HCT116 (cell line): ENCODE measurements around the gene HGS. TPM values are rescaled to one million over a fixed set of nuclear protein-coding genes. Genes with fewer than 3 reads are reported as not detected.

Source experiments
- ATAC-seq: fragments of 200-7000 bp; cut with Tn5 transposase; 2 replicates; pipeline ENCODE4 v1.9.1; 2020; ENCODE audit warnings: mild to moderate bottlenecking, moderate library complexity
- BruUV-seq: library from RNA; stranded (reverse); fragments of 400-500 nt; replicated peaks from 2 replicates; lab custom pipeline; 2021; lab: Mats Ljungman, UMichigan
- CTCF ChIA-PET: fragments of 300-600 bp; sonication (Branson Sonifier 250); formaldehyde crosslinking; loops from one replicate; lab custom pipeline; 2021; ENCODE audit warnings: antibody characterized with exemption; lab: Charles Lee
- POLR2A ChIA-PET: fragments of 300-600, 350-600 bp; sonication (Branson Sonifier 250); formaldehyde crosslinking; loops from one replicate; lab custom pipeline; 2021; ENCODE audit warnings: antibody characterized with exemption; lab: Charles Lee
- RAD21 ChIA-PET, 2 experiments: fragments of 300-600 bp; sonication (Branson Sonifier 250); formaldehyde crosslinking; loops; one replicate each; lab custom pipeline; 2023; ENCODE audit warnings: low total read pairs in 2 of 2; ENCODE audit not compliant: uncharacterized antibody in 2 of 2, unreplicated experiment in 2 of 2, low non-redundant PET in 1 of 2; lab: Charles Lee
- DNase-seq: peaks from one replicate; pipeline ENCODE4 v3.0.0-alpha.2; 2010; ENCODE audit warnings: low read depth, low spot score
- H2AFZ ChIP-seq: fragments of 200-600 bp; shearing (Covaris generic), sonication (generic); 2 replicates; pipeline ENCODE4 v1.6.1; 2017; ENCODE audit warnings: low read depth, mixed run types, mixed read lengths, antibody characterized with exemption, low read length; ENCODE audit not compliant: poor library complexity, severe bottlenecking
- H3K27ac ChIP-seq: 2 replicates; pipeline ENCODE4 v1.5.1; 2012; ENCODE audit warnings: low read depth, low read length
- H3K27me3 ChIP-seq: fragments of 200-600 bp; sonication (generic); 2 replicates; pipeline ENCODE4 v1.6.1; 2016; ENCODE audit warnings: mixed run types, low read length, mixed read lengths; ENCODE audit not compliant: insufficient read depth
- H3K36me3 ChIP-seq, 2 experiments: fragments of 200-500 bp in 1 of 2; fragments of 200-600 bp in 1 of 2; sonication (Bioruptor generic) in 1 of 2; sonication (generic) in 1 of 2; 2 replicates each; pipeline versions ENCODE4 v1.5.1 to v1.6.1; 2014 to 2016; ENCODE audit warnings: low read length in 2 of 2, inconsistent platforms in 1 of 2, mixed read lengths in 1 of 2, mixed run types in 1 of 2; ENCODE audit not compliant: insufficient read depth in 2 of 2, control insufficient read depth in 1 of 2
- H3K4me1 ChIP-seq, 2 experiments: fragments of 200-600 bp in 1 of 2; sonication (generic) in 1 of 2; 2 replicates each; pipeline versions ENCODE4 v1.5.1 to v1.6.1; 2012 to 2017; ENCODE audit warnings: low read length in 2 of 2, inconsistent platforms in 1 of 2, mild to moderate bottlenecking in 1 of 2, mixed read lengths in 1 of 2, mixed run types in 1 of 2, moderate library complexity in 1 of 2; ENCODE audit not compliant: insufficient read depth in 2 of 2, control insufficient read depth in 1 of 2
- H3K4me2 ChIP-seq: fragments of 200-600 bp; sonication (generic); 2 replicates; pipeline ENCODE4 v1.6.1; 2017; ENCODE audit warnings: mixed run types, low read length, mixed read lengths
- H3K4me3 ChIP-seq, 2 experiments: fragments of 200-600 bp in 1 of 2; sonication (generic) in 1 of 2; replicated peaks in 1 of 2; 2 replicates each; pipeline ENCODE4 v1.5.1; 2011 to 2016; ENCODE audit warnings: low read length in 2 of 2, control low read depth in 1 of 2, low read depth in 1 of 2, mild to moderate bottlenecking in 1 of 2, mixed read lengths in 1 of 2, mixed run types in 1 of 2
- H3K79me2 ChIP-seq: fragments of 200-600 bp; sonication (generic); 2 replicates; pipeline ENCODE4 v1.6.1; 2017; ENCODE audit warnings: mild to moderate bottlenecking, mixed run types, low read length, moderate library complexity, mixed read lengths; ENCODE audit not compliant: insufficient read depth
- H3K9ac ChIP-seq: fragments of 200-600 bp; sonication (generic); 2 replicates; pipeline ENCODE4 v1.6.1; 2016; ENCODE audit warnings: low read length, mixed read lengths
- H3K9me2 ChIP-seq: fragments of 200-600 bp; sonication (generic), shearing (Covaris generic); 2 replicates; pipeline ENCODE4 v1.6.1; 2017; ENCODE audit warnings: mixed run types, mild to moderate bottlenecking, moderate library complexity; ENCODE audit not compliant: insufficient read depth
- H3K9me3 ChIP-seq, 2 experiments: fragments of 200-500 bp in 1 of 2; fragments of 200-600 bp in 1 of 2; sonication (Bioruptor generic) in 1 of 2; sonication (generic) in 1 of 2; 2 replicates each; pipeline ENCODE4 v1.6.1; 2014 to 2017; ENCODE audit warnings: low read length in 2 of 2, mixed read lengths in 2 of 2, inconsistent platforms in 1 of 2, low read depth in 1 of 2, mild to moderate bottlenecking in 1 of 2, mixed run types in 1 of 2, moderate library complexity in 1 of 2; ENCODE audit not compliant: control insufficient read depth in 1 of 2, insufficient read depth in 1 of 2
- H4K20me1 ChIP-seq: fragments of 200-600 bp; sonication (generic), shearing (Covaris generic); 2 replicates; pipeline ENCODE4 v1.6.1; 2017; ENCODE audit warnings: mixed run types, mild to moderate bottlenecking, moderate library complexity; ENCODE audit not compliant: insufficient read depth
- EZH2phosphoT487 ChIP-seq: fragments of 200-600 bp; IDR thresholded peaks from 2 replicates; pipeline ENCODE4 v1.6.1; 2018; ENCODE audit warnings: antibody characterized with exemption, borderline replicate concordance
- JUND ChIP-seq: IDR thresholded peaks from 2 replicates; pipeline ENCODE4 v1.6.1; 2012
- POLR2AphosphoS5 ChIP-seq: IDR thresholded peaks from 2 replicates; pipeline ENCODE4 v1.6.1; 2011; ENCODE audit warnings: mild to moderate bottlenecking, low read depth, low read length, moderate library complexity
- TCF7L2 ChIP-seq: IDR thresholded peaks from 2 replicates; pipeline ENCODE4 v1.7.0; 2011; ENCODE audit warnings: borderline replicate concordance, inconsistent platforms; ENCODE audit not compliant: insufficient read depth, insufficient read length; ENCODE audit errors: extremely low read depth
- YY1 ChIP-seq: IDR thresholded peaks from 2 replicates; pipeline ENCODE4 v1.6.1; 2011; ENCODE audit warnings: low read length, low read depth, moderate library complexity, mild to moderate bottlenecking; ENCODE audit not compliant: insufficient replicate concordance; ENCODE audit errors: extremely low read depth
- intact Hi-C: fragments of 100-400 bp; cut with micrococcal nuclease; formaldehyde crosslinking; loops from 2 replicates; pipeline ENCODE4 v1.10.0; 2022
- total RNA-seq: library from RNA; stranded (reverse); gene quantifications from one replicate; pipeline ENCODE4 v1.2.1, GENCODE V29; 2021; ENCODE audit not compliant: unreplicated experiment
- TF ChIP-seq, protein P1 (sequence below): IDR thresholded peaks from 2 replicates; pipeline ENCODE4 v1.6.1; 2011; ENCODE audit warnings: mild to moderate bottlenecking, low read length, moderate library complexity; ENCODE audit not compliant: insufficient replicate concordance; ENCODE audit errors: extremely low read depth

Gene HGS
- total RNA-seq, 1 experiment from 2014 or later: 231 TPM

DNA sequence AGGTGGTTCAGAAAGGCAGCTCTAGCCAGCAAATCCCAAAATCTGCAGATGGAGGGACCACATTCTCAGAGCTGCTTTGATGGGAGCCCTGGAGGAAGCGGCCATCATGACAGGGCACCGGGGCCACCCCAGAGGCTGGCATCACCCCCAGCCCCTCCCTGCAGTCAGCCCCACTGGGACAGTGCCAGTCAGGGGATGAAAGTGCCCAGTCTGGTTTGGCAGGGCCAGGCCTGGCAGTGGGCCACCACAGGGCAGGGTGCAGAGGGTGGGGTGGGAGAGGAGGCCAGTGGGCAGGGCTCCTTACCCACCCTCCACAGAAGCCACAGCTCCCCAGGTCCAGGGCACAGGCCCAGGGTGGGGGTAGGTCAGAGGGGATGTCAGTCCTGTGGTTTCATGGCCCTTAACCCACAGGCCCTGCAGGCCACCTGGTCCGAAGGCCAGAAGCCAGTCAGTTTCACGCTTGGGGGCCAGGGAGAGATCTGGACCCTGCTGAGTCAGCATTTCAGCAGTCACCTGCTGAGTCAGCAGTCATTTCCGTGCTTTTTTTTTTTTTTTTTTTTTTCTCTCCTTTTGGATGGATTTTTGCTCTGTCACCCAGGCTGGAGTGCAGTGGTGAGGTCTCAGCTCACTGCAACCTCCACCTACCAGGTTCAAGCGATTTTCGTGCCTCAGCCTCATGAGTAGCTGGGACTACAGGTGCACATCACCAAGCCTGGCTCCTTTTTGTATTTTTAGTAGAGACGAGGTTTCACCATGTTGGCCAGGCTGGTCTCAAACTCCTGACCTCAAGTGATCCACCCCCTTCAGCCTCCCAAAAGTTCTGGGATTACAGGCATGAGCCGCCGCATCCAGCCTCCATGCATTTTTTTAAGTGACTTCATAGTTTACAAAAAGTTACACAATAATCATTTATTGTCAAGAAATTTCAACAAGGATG is 38.6 kb downstream of the HGS start:
- Histone ChIP-seq H3K9ac (peak overlapping the region; percentile 28; the same call in 1 of the 2 replicates), H3K36me3 (peaks cover 0 to 4% of the 10 kb centered on the region in 2 experiments; a peak in 3 of 4 replicates), H3K27ac (peak overlapping the region; percentile 51), H3K9me3 (no peaks in the 10 kb centered on the region), H3K79me2 (no peaks in the 10 kb centered on the region), H3K4me1 (peaks cover 39 to 41% of the 10 kb centered on the region in 2 experiments), H3K4me2 (peak overlapping the region; percentile 51), H3K27me3 (no peaks in the 10 kb centered on the region), H3K9me2 (no peaks in the 10 kb centered on the region), H2AFZ (no peak overlapping the region), H3K4me3 (peak overlapping the region in 1 of 2 experiments; percentile 2; a peak in 1 of 4 replicates)
- no TSS peak for BruUV-seq
- ChIA-PET POLR2A (interaction anchor here (0.7 to 1.4 kb wide), 3 partner anchors 9 to 111 kb away, joined by 3 to 7 read pairs (median 5); partner anchors contain the start of gene MCRIP1), RAD21 (interaction anchor here in 1 of 2 experiments (0.7 to 1.0 kb wide), 2 partner anchors 10 to 132 kb away, joined by 3 to 4 read pairs; partner anchors contain the start of gene SLC25A10), CTCF (interaction anchor here (1.6 kb wide), 1 partner anchor 10 kb away, joined by 8 read pairs; the partner anchor contains the start of gene SLC25A10)
- intact Hi-C loops: no loop called here
- peak; percentile 64 for ATAC-seq
- TF ChIP-seq TCF7L2 (no peak), POLR2AphosphoS5 (peak; percentile 80), YY1 (peak; percentile 31), EZH2phosphoT487 (no peak), JUND (peak; percentile 13)
- TF ChIP-seq, protein P1, sequence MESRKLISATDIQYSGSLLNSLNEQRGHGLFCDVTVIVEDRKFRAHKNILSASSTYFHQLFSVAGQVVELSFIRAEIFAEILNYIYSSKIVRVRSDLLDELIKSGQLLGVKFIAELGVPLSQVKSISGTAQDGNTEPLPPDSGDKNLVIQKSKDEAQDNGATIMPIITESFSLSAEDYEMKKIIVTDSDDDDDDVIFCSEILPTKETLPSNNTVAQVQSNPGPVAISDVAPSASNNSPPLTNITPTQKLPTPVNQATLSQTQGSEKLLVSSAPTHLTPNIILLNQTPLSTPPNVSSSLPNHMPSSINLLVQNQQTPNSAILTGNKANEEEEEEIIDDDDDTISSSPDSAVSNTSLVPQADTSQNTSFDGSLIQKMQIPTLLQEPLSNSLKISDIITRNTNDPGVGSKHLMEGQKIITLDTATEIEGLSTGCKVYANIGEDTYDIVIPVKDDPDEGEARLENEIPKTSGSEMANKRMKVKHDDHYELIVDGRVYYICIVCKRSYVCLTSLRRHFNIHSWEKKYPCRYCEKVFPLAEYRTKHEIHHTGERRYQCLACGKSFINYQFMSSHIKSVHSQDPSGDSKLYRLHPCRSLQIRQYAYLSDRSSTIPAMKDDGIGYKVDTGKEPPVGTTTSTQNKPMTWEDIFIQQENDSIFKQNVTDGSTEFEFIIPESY: peak; percentile 31
- TF ChIP-seq, all 23 proteins: peak for 4
- no peak for DNase-seq
- no peaks in the 10 kb centered on the region for H4K20me1 ChIP-seq
